LNCAP (cell line): Measurements from ENCODE around the gene CHRNA7.

Experiments
- TF ChIP-seq, protein P1 (sequence below): fragments of 450-650 bp; IDR thresholded peaks from 2 replicates; pipeline ENCODE4 v1.5.1; 2017; ENCODE audit warnings: mild to moderate bottlenecking

Gene CHRNA7

DNA sequence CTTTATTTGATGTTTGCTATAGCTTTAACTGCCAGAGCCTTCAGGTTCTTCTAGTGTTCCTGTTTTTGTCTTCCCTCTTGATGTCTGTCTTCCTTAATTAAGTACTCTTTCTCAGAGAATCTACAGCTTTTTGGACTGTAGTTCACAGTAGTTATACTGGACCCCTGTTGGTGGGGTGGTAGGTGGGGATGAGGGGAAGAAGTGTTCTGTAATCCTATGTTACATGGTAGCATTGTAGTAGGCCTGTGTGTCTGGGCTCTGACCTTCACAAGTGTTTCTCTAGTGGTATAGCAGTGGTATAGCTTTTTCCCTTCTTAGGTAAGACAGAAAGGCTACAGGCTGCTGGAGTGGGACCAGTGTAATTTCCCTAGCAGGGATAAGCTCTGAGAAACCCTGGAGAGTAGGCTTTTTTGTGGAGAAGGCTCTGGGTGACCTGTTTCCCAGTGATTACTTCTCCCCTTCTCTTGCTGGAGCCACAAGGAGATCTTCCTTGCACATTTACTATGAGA, 59.6 kb downstream of the CHRNA7 start:
- TF ChIP-seq, protein P1, sequence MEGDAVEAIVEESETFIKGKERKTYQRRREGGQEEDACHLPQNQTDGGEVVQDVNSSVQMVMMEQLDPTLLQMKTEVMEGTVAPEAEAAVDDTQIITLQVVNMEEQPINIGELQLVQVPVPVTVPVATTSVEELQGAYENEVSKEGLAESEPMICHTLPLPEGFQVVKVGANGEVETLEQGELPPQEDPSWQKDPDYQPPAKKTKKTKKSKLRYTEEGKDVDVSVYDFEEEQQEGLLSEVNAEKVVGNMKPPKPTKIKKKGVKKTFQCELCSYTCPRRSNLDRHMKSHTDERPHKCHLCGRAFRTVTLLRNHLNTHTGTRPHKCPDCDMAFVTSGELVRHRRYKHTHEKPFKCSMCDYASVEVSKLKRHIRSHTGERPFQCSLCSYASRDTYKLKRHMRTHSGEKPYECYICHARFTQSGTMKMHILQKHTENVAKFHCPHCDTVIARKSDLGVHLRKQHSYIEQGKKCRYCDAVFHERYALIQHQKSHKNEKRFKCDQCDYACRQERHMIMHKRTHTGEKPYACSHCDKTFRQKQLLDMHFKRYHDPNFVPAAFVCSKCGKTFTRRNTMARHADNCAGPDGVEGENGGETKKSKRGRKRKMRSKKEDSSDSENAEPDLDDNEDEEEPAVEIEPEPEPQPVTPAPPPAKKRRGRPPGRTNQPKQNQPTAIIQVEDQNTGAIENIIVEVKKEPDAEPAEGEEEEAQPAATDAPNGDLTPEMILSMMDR: no peak

DNA sequence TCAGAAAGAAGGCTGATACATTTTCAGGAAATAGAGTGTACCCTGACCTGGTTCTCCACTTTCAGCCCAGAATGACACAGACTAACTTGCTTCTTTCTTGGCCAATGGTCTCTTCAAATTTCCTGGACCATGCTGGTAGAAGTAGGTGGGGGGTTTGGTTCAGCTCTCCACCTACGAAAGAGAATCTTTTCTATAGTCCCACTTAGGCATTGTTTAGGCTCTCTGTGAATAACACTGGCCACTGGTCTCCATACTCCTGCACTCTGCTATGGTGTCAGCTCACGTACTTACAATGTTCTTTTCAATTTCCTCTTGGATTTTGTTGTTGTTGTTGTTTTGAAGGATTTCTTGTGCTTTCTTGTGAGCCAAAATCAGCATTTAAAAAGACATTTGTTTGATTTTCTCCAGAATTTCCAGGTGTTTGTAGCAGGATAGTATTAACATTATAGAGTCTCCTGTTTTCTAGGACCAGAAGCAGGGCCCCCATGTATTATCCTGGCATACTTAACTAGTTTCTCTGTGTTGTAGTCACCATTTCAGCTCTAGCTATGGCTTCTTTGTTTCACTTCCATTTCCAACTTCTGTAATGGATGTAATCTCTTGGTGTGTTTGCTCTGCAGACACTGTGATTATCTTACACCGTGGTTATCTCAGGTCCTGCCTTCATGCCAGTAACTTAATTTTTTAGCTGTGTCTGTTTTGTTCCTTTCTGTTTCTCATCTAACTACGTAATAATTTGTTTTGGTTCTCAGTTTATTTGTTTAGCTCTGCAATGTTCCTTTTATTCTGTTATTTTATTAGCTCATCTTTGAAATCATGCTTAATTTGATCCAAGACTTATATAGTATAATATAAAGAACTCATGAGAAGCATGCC, 61.4 kb downstream of the CHRNA7 start:
- TF ChIP-seq, protein P1: no peak

DNA sequence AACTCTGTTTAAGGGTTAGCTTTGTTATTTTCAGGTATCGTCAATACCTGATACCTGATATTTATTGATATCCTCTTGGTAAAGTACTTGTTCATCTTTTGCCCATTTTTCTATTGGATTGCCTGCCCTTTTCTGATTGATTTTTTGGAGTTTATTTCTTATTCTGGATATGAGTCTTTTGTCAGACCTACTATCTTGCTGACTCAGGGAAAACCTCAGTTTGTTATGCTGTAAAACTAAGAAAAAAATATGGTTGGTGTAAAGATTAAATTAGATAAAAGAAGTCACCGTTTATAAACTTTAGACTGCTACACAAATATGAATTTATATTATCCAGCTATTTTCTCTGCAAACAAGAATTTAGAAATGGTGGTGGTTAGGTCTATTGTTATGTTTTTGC, 65.9 kb downstream of the CHRNA7 start:
- TF ChIP-seq, protein P1: no peak

DNA sequence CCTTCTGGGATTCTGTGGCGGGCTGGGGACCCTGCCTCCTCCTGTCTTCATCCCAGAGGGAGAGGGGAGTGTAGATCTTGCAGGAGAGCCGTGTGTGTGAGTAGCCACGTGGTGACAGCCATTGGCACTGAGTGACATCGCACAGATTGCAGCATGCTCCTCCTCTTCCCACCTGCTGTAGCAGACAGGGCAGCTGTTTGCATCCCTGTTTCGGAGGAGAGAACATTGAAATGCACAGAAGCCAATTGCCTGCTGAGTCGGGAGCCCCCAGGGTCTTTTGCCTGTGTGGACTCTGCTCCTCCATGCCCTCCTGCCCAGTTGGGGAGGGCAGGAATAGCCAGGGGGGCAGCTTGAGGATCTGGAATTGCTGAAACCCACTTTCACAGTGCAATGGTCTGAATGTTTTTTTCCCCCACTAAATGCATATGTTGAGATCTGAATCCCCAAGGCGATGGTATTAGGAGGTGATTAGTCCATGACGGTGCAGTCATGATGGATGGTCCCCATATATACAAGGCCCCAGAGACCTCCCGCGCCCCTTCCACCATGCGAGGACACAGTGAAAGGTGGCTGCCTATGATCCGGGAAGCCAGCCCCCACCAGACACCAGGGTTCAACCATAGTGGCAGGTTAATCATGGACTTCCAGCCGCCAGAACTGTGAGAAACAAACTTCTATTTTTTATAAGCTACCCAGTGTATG, 66.8 kb downstream of the CHRNA7 start:
- TF ChIP-seq, protein P1: no peak

DNA sequence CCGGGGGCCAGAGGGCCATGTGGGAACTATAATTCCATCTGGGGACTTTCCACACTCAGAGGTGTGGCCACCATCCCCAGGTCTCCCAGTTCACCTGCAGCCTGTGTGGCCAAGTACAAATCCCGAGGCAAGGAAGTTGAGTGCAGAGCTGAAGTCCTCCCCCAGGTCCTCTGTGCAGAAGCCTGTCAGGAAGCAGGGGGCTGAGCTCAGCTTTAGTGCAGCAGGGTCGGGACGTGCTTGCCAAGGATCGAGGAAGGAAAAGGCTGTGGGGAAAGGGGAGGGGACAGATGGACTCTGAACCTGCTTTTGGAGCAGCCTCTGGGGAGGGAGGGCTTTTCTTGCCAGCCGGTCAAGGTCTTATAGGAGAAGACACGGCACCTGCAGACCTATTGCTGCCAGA, 67.7 kb downstream of the CHRNA7 start:
- TF ChIP-seq, protein P1: no peak

DNA sequence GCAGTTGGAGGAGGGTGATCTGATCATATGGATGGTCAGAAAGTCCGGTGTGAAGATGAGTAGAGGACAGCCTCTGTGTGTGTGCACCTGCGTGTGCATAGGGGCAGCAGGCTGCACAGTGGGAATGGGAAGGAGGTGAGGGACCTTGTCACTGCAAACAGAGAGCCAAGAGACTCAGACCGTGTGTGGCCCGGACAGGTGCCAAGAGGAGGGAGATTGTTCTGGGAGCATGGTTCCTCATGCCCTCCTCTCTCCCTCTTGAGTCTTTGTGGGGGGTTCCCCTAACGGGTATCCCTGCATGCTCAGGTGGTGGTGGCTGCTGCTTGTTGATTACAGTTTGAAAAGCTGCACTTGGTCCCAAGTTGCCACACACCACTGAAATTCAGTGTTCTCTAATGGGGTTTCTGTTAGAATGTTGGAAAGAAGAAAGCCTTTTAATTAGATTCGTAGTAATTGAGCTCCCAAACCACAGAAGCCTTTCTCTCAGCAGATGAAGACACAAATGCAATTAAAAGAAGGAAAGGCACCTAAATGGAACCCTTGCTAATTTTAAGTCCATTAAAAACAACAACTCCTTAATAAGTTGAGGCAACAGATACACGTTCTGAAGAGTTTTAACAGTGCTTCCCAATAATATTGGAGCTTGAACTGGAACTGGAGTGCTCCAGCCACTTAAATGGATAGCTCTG, 68.9 kb downstream of the CHRNA7 start:
- TF ChIP-seq, protein P1: no peak

DNA sequence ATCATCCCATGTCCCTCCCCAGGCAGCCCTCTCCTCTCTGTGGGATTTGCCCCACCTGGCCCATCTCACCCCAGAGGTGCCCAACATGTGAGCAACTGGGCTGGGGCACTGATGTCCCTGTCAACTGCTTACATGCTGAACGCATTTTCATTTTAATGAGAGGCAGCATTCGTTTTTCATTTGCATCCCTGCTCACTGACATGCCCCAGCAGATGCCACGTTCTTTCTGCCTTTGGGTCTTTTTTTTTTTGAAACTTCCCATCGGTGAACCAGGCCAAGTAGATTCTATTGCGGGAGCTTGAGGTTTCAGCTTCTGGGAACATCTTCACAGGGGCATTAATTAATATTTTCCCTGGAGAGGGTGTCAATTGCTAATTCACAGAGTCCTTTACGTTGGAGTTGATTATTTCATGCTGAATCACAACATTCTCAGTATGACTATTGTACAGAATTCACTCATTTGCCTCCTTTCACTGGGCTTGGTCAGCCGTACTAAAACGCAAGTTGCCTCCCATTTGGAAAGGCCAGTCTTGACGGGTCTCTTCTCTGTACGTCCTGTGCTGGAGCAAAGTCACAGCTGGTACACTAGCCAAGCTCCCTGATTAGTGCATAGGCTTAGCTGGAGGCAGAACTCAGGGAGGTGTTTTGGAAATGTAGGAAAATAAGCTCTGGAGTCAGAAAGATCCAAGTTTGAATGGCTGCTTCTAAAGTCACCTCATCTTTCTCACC, 69.8 kb downstream of the CHRNA7 start:
- TF ChIP-seq, protein P1: no peak
